Measurements from ENCODE around the gene SLC20A1.

- TF ChIP-seq EP300 (IDR thresholded peaks at IDR 0.05; ENCODE audit: borderline replicate concordance): no peak
- no peak for TF ChIP-seq REST (IDR thresholded peaks at IDR 0.05; ENCODE audit: low read depth)
- TF ChIP-seq ZBTB7A (IDR thresholded peaks at IDR 0.05; ENCODE audit: low read depth): no peak
- no peak for TF ChIP-seq CREB1 (IDR thresholded peaks at IDR 0.05; ENCODE audit: low read depth)
- no peak for TF ChIP-seq YY1 (IDR thresholded peaks at IDR 0.05; ENCODE audit: low read depth)
- TF ChIP-seq FOXM1 (IDR thresholded peaks at IDR 0.05; ENCODE audit: borderline replicate concordance, low read depth): no peak
- no peak for TF ChIP-seq TCF12 (IDR thresholded peaks at IDR 0.05; ENCODE audit: low read depth)
- no peak for TF ChIP-seq TAF1 (IDR thresholded peaks at IDR 0.05; ENCODE audit: low read depth)
- TF ChIP-seq USF1 (IDR thresholded peaks at IDR 0.05): no peak
- TF ChIP-seq NFIC (IDR thresholded peaks at IDR 0.05): no peak
- TF ChIP-seq RAD21 (IDR thresholded peaks at IDR 0.05; ENCODE audit: low read depth): no peak
- TF ChIP-seq MAX (IDR thresholded peaks at IDR 0.05): no peak
- no peak for TF ChIP-seq CEBPB (IDR thresholded peaks at IDR 0.05)
- TF ChIP-seq EGR1 (IDR thresholded peaks at IDR 0.05): no peak
These were observed 19.5 kb downstream of the SLC20A1 start for GRCh38 chr2:112665113-112665780.

All from Ishikawa (cell line).